ENCODE data around the gene IL17B.

The IL17B gene

DNA sequence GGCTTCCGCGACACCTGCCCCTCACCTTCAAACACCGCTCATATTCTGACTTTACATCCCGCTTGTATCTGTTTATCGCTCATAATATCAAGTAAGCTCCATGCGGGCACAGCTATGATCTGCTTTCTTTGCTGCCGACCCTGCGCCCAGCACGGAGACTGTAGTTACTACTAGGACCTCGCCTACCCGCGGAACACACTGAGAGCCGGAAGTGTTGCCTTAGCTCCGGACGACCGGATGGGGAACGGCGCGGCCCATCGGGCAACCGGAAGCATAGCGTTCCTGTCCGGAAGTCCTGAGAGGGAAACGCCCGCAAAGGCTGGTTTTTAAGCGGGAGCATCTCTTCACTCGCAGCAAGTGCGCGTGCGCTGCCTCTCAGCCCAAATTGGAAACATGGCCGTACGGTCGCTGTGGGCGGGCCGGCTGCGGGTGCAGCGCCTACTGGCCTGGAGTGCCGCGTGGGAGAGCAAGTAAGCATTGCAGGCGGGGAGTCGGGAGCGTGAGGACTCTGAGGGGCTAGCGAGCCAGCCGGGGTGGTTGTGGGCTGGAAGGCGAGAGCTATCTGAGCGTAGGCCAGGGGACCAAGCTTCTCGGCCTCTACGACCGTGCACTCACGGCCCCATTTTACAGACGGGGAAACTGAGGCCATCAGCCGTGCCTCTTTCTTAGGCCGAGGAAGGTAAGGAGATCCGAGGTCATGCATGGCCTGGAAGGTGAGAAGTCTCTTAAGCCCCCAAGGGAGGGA is 33.8 kb downstream of the IL17B start, which contains the start of gene GRPEL2:
TSS of gene GRPEL2 (plus strand) at position 353 of the 745 bp plus-strand sequence. CDS start at position 394, 41 bp downstream.
- TF ChIP-seq CTCF (IDR thresholded peaks at IDR 0.05; ENCODE audit: low read depth, low read length, missing control alignments) = no peak
- H3K4me3 ChIP-seq (ENCODE audit: low read depth, low read length) = peak within 1 kb of the TSS; percentile 94
- DNase-seq (ENCODE audit: low read depth) = peak; percentile 95

- H3K4me3 ChIP-seq (ENCODE audit: low read depth, low read length) = no peak overlapping the region; the same call in 1 of the 2 replicates
- DNase-seq (ENCODE audit: low read depth) = no peak
- no peak for TF ChIP-seq CTCF (IDR thresholded peaks at IDR 0.05; ENCODE audit: low read depth, low read length, missing control alignments)
These were observed 34.9 kb downstream of the IL17B start for GRCh38 chr5:149344151-149344550.

DNA sequence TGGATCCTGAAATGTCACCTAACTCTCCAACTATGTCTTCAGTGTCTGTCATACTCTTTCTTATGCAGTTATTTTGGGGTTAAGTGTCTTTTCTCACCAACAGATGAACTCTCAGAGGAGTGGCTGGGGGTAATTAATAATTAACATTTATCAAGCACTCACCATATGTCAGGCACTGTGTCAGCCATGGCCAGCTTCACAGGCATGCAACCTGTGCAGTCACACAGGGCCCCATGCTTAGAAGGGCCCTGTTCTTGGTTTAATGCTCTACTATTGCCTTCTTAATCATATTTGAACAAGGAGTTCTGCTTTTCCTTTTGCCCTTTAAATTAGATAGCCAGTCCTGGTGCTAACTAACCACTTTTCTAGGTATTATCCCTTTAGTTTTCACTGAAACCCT is 37.2 kb downstream of the IL17B start:
- no peak for DNase-seq (ENCODE audit: low read depth)
- no peak overlapping the region for H3K4me3 ChIP-seq (ENCODE audit: low read depth, low read length)
- TF ChIP-seq CTCF (IDR thresholded peaks at IDR 0.05; ENCODE audit: low read depth, low read length, missing control alignments) = no peak

DNA sequence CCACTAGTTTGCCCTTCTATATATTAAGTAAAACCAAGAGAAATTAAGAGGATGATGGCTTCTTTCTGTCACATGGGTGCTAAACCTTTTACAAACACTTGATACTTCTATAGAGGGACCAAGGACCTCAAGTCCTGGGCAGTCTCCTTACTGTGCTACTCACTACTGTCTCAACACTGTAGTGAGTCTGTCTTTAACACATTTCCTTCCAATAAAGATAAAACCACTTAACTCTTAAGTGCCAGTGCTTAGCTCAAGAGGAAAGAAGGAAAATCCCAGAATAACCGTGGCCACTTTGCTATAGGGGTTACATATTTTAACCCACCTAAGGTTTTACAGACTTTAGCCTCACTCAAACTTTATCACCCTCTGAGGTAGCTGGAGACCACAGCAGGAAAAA is 38.2 kb downstream of the IL17B start:
- no peak overlapping the region for H3K4me3 ChIP-seq (ENCODE audit: low read depth, low read length)
- no peak for DNase-seq (ENCODE audit: low read depth)
- TF ChIP-seq CTCF (IDR thresholded peaks at IDR 0.05; ENCODE audit: low read depth, low read length, missing control alignments) = no peak

DNA sequence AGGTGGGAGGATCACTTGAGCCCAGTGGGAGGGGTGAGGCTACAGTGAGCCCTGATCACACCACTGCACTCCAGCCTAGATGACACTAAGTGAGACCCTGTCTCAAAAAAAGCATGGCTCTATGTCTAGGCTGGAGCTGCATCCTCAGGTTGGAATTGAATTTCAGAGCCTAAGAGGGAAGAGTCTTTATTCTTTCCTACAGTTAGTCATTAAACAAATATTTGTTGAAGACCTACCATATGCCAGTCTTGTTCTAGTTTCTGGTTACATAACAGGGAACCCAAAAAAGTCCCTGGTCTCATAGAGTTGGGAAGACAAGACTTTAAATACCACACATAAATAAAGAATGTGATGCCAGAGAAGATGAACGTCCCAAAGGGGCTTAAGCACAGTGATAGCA is 40.7 kb downstream of the IL17B start:
- TF ChIP-seq CTCF (IDR thresholded peaks at IDR 0.05; ENCODE audit: low read depth, low read length, missing control alignments) = no peak
- H3K4me3 ChIP-seq (ENCODE audit: low read depth, low read length) = no peak overlapping the region
- DNase-seq (ENCODE audit: low read depth) = no peak

GRCh38 chr5:149337736-149338135 is 41.4 kb downstream of the IL17B start:
- DNase-seq (ENCODE audit: low read depth) = no peak
- no peak for TF ChIP-seq CTCF (IDR thresholded peaks at IDR 0.05; ENCODE audit: low read depth, low read length, missing control alignments)

More at GRCh38 chr5:149337736-149338135, 41.4 kb downstream of the IL17B start:
- no peak overlapping the region for H3K4me3 ChIP-seq (ENCODE audit: low read depth, low read length)

Data from GM12864 (cell line).